ENCODE results near the gene TTC13.

- TF ChIP-seq POLR2A (IDR thresholded peaks at IDR 0.05) (no peak), CTCF (IDR thresholded peaks at IDR 0.05) (no peak)
These were observed 61.9 kb downstream of the TTC13 start for GRCh38 chr1:230916587-230917283.

All from thyroid gland (tissue), 4 donors.